Calu3 (cell line): ENCODE measurements around the gene RNF41. TPM values are rescaled to one million over a fixed set of nuclear protein-coding genes. Genes with fewer than 3 reads are reported as not detected.

Source experiments
- BruUV-seq: library from RNA; stranded (reverse); fragments of 400-500 nt; replicated peaks from 2 replicates; lab custom pipeline; 2021; lab: Mats Ljungman, UMichigan
- CTCF ChIA-PET: fragments of 300-600 bp; sonication (Branson Sonifier 250); formaldehyde crosslinking; loops from one replicate; lab custom pipeline; 2022; ENCODE audit warnings: antibody characterized with exemption; lab: Charles Lee
- DNase-seq: peaks from one replicate; pipeline ENCODE4 v3.0.0; 2022
- H3K27ac Mint-ChIP-seq: one replicate; pipeline ENCODE4 v1.8.0; 2022; ENCODE audit warnings: mixed read lengths; ENCODE audit not compliant: unreplicated experiment
- H3K27me3 Mint-ChIP-seq: one replicate; pipeline ENCODE4 v1.8.0; 2022; ENCODE audit warnings: mixed read lengths; ENCODE audit not compliant: unreplicated experiment
- H3K36me3 Mint-ChIP-seq: one replicate; pipeline ENCODE4 v1.8.0; 2022; ENCODE audit warnings: mild to moderate bottlenecking, moderate library complexity, mixed read lengths; ENCODE audit not compliant: insufficient read depth, unreplicated experiment
- H3K4me1 Mint-ChIP-seq: one replicate; pipeline ENCODE4 v1.8.0; 2022; ENCODE audit warnings: mild to moderate bottlenecking, low read depth, mixed read lengths; ENCODE audit not compliant: unreplicated experiment
- H3K4me3 Mint-ChIP-seq: one replicate; pipeline ENCODE4 v1.8.0; 2022; ENCODE audit warnings: mild to moderate bottlenecking, low read depth, moderate library complexity, mixed read lengths; ENCODE audit not compliant: unreplicated experiment
- H3K9me3 Mint-ChIP-seq: one replicate; pipeline ENCODE4 v1.8.0; 2022; ENCODE audit warnings: low read depth, mixed read lengths; ENCODE audit not compliant: unreplicated experiment
- intact Hi-C: fragments of 100-400 bp; cut with micrococcal nuclease; formaldehyde crosslinking; loops from one replicate; pipeline ENCODE4 v1.10.0; 2022; ENCODE audit not compliant: unreplicated experiment
- total RNA-seq: library from RNA; stranded (reverse); gene quantifications from 2 replicates; pipeline ENCODE4 v1.2.3, GENCODE V29; 2022
- TF ChIP-seq, protein P1 (sequence below): fragments of 200-600 bp; IDR thresholded peaks from one replicate; pipeline ENCODE4 v1.8.0; 2022; ENCODE audit warnings: antibody characterized with exemption; ENCODE audit not compliant: unreplicated experiment

The RNF41 gene
- total RNA-seq, 1 experiment from 2014 or later, result 42.6 TPM

DNA sequence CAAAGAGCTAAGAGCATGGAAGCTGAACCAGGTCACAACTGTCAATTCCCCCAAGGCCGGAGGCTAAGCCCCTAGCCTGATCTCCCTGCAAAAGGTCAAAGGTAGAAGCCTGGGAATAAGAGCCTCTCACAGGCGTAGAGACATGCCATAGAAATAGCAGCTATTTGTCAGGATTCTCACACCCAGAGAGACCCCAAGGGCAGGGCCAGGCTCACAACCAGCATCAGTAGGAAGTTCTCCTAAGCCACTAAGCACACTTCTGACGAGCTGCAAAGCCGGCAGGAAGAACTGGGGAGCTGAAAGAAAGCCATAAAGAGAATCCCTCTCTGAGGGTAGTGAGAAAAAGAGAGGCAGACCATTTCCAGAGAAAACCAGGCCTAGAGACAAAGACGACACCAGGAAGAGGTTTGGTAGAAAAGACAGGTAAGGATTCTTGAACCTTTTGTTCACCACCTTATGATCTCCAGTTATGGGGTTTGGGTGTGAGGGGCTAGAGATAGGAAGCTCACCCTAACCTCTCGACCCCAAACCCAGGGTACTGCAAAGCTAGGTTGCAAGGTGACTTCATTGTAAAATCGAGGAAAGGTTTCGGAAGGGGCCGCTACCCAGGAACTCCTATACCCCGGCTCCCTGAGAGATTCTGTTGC is 33.5 kb downstream of the RNF41 start:
- no peaks in the 10 kb centered on the region for H3K27me3 Mint-ChIP-seq
- peaks cover 58% of the 10 kb centered on the region for H3K36me3 Mint-ChIP-seq
- H3K27ac Mint-ChIP-seq, result peak overlapping the region; percentile 88
- peaks cover 36% of the 10 kb centered on the region for H3K4me1 Mint-ChIP-seq
- H3K4me3 Mint-ChIP-seq, result peak overlapping the region; percentile 89
- TF ChIP-seq, protein P1, sequence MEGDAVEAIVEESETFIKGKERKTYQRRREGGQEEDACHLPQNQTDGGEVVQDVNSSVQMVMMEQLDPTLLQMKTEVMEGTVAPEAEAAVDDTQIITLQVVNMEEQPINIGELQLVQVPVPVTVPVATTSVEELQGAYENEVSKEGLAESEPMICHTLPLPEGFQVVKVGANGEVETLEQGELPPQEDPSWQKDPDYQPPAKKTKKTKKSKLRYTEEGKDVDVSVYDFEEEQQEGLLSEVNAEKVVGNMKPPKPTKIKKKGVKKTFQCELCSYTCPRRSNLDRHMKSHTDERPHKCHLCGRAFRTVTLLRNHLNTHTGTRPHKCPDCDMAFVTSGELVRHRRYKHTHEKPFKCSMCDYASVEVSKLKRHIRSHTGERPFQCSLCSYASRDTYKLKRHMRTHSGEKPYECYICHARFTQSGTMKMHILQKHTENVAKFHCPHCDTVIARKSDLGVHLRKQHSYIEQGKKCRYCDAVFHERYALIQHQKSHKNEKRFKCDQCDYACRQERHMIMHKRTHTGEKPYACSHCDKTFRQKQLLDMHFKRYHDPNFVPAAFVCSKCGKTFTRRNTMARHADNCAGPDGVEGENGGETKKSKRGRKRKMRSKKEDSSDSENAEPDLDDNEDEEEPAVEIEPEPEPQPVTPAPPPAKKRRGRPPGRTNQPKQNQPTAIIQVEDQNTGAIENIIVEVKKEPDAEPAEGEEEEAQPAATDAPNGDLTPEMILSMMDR, result no peak
- intact Hi-C loops, result loop anchor here (2.0 to 10.0 kb wide), 2 partner anchors 69 to 143 kb away; partner anchors contain the start of genes RPS26 and ZC3H10
- no TSS peak for BruUV-seq
- no peak for DNase-seq
- H3K9me3 Mint-ChIP-seq, result no peaks in the 10 kb centered on the region
- CTCF ChIA-PET, result interaction anchor here (0.5 to 3.8 kb wide), 9 partner anchors 12 to 276 kb away, joined by 3 to 53 read pairs (median 11); partner anchors contain the start of genes RNF41 and ZC3H10

DNA sequence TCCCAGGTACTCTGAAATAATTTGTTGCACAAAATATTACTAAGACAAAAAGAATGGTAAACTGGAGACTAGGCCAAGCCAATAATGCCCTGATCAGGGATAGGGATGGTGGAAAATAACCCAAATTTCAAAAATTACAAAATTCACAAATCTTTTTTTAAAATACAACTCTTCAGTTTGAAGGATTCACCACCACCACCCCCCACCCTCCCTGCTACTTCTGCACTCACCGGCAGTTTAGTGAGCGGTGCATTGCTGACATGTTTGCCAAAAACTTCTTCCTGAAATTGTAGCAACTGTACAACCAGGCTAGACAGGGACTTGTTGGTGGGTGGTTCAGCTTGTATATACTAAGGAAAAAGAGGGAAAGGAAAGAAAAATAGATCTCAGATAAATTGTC is 34.8 kb downstream of the RNF41 start:
- CTCF ChIA-PET, result interaction anchor here (1.4 to 3.8 kb wide), 2 partner anchors 11 to 68 kb away, joined by 3 to 53 read pairs; partner anchors contain the start of gene ZC3H10
- intact Hi-C loops, result loop anchor here (10.0 kb wide), 1 partner anchor 142 kb away; the partner anchor contains the start of gene RPS26
- H3K9me3 Mint-ChIP-seq, result no peaks in the 10 kb centered on the region
- no peak for DNase-seq
- no TSS peak for BruUV-seq
- TF ChIP-seq, protein P1, result no peak
- no peaks in the 10 kb centered on the region for H3K27me3 Mint-ChIP-seq
- peaks cover 63% of the 10 kb centered on the region for H3K36me3 Mint-ChIP-seq
- H3K4me1 Mint-ChIP-seq, result peaks cover 28% of the 10 kb centered on the region
- H3K27ac Mint-ChIP-seq, result no peak overlapping the region
- no peak overlapping the region for H3K4me3 Mint-ChIP-seq

DNA sequence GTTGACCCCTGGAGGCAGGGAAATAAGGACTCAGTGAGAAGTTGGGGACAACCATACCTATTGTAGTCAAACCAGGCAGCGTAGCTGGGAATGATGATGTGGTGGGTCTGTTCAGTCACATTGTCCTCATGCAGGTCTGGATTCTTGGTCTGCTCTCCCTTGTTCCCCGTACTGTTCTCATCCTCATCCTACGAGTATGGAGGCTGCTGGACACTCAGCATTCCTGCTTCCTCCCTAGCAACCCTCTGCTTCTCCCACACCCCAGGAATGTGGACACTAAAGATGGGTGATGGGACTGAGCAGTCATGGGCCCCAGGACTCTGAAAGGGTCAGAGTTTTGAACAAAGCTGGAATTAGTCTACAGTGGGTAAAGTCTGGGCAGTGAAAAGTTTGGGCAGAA is 43.4 kb downstream of the RNF41 start:
- Mint-ChIP-seq H3K9me3 (no peaks in the 10 kb centered on the region), H3K36me3 (peaks cover 66% of the 10 kb centered on the region), H3K27me3 (no peaks in the 10 kb centered on the region), H3K4me1 (no peaks in the 10 kb centered on the region), H3K4me3 (no peak overlapping the region), H3K27ac (no peak overlapping the region)
- CTCF ChIA-PET, result no interaction called here
- TF ChIP-seq, protein P1, result no peak
- intact Hi-C loops, result no loop called here
- no peak for DNase-seq
- BruUV-seq, result no TSS peak

DNA sequence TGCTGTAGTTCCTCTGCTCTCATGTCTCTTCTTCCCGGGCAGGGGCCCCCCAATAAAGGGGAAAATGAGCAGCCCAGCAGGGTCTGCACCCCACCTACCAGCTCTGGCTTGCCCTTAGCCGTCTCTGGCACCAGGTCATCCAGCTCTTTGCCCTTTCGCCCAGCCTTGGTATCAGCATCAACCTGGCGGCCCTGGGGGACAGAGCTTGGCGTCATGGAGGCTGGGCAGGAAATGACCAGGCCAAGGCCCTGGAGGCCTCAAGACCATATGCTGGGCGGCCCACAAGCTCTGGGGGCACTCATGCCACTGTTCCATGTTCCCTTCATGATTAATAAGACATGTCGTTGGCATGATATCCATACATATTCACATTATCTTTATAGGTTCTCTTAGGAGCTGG is 48.9 kb downstream of the RNF41 start:
- no peak overlapping the region for H3K27ac Mint-ChIP-seq
- CTCF ChIA-PET, result interaction anchor here (0.6 kb wide), 1 partner anchor 44 kb away, joined by 4 read pairs; no protein-coding TSS in a partner anchor
- intact Hi-C loops, result no loop called here

More for the DNA sequence above, 48.9 kb downstream of the RNF41 start:
- no TSS peak for BruUV-seq
- Mint-ChIP-seq H3K36me3 (peaks cover 73% of the 10 kb centered on the region), H3K4me3 (no peak overlapping the region), H3K27me3 (no peaks in the 10 kb centered on the region), H3K9me3 (no peaks in the 10 kb centered on the region), H3K4me1 (no peaks in the 10 kb centered on the region)
- DNase-seq, result no peak
- TF ChIP-seq, protein P1, result no peak
